Stimulated activated naive CD8-positive, alpha-beta T cell treated with anti-CD3 and anti-CD28 coated beads, Interleukin-15, amount 100 ng/mL, for 72 hours (primary cell): ENCODE results near the gene CABLES1.
A peak's percentile ranks its signal among the peaks of the same experiment; 100 is the strongest.

Experiments
- ATAC-seq: fragments of 150-1000 bp; cut with Tn5 transposase; 2 replicates; pipeline ENCODE4 v1.10.0; 2021; ENCODE audit warnings: mild to moderate bottlenecking, moderate library complexity
- DNase-seq, 2 donors: peaks; one replicate each; pipeline ENCODE4 v3.0.0; 2021 to 2022
- H3K27ac Mint-ChIP-seq, 2 donors: one replicate each; pipeline ENCODE4 v1.8.0; 2022; ENCODE audit warnings: mild to moderate bottlenecking in 2 of 2, mixed read lengths in 2 of 2, moderate library complexity in 2 of 2
- H3K27me3 Mint-ChIP-seq: one replicate; pipeline ENCODE4 v1.8.0; 2022; ENCODE audit warnings: mixed read lengths
- H3K4me1 Mint-ChIP-seq: one replicate; pipeline ENCODE4 v1.8.0; 2022; ENCODE audit warnings: mild to moderate bottlenecking, mixed read lengths
- H3K4me3 Mint-ChIP-seq, 2 donors: one replicate each; pipeline ENCODE4 v1.8.0; 2022; ENCODE audit warnings: mild to moderate bottlenecking in 2 of 2, mixed read lengths in 2 of 2, moderate library complexity in 1 of 2
- H3K9me3 Mint-ChIP-seq, 2 donors: one replicate each; pipeline ENCODE4 v1.8.0; 2022; ENCODE audit warnings: mixed read lengths in 2 of 2

The CABLES1 gene

GRCh38 chr18:23228102-23229061 lies 93.1 kb downstream of the CABLES1 start:
- DNase-seq (peak in 1 of 2 donors; percentile 29), ATAC-seq (peak; percentile 44)
- peaks cover 7 to 17% of the 10 kb centered on the region in 2 donors for H3K9me3 Mint-ChIP-seq
- H3K4me1 Mint-ChIP-seq = peaks cover 82% of the 10 kb centered on the region
- peak overlapping the region; percentile 45 to 61 for H3K4me3 Mint-ChIP-seq
- peak overlapping the region; percentile 76 to 92 for H3K27ac Mint-ChIP-seq
- no peaks in the 10 kb centered on the region for H3K27me3 Mint-ChIP-seq

- H3K4me1 Mint-ChIP-seq = peaks cover 87% of the 10 kb centered on the region
- no peaks in the 10 kb centered on the region for H3K27me3 Mint-ChIP-seq
- H3K4me3 Mint-ChIP-seq = peak overlapping the region; percentile 11 to 26
- ATAC-seq = no peak
- DNase-seq = no peak
- H3K27ac Mint-ChIP-seq = peak overlapping the region; percentile 15 to 84
- H3K9me3 Mint-ChIP-seq = peaks cover 7 to 17% of the 10 kb centered on the region in 2 donors
Measured at GRCh38 chr18:23229472-23229871, 94.2 kb downstream of the CABLES1 start.

- peaks cover 7 to 17% of the 10 kb centered on the region in 2 donors for H3K9me3 Mint-ChIP-seq
- H3K27ac Mint-ChIP-seq = peak overlapping the region; percentile 81 to 91
- DNase-seq = no peak
- no peaks in the 10 kb centered on the region for H3K27me3 Mint-ChIP-seq
- no peak for ATAC-seq
- H3K4me1 Mint-ChIP-seq = peaks cover 82% of the 10 kb centered on the region
- H3K4me3 Mint-ChIP-seq = peak overlapping the region; percentile 38 to 44
Measured at GRCh38 chr18:23230686-23231085, 95.4 kb downstream of the CABLES1 start.

GRCh38 chr18:23231340-23232021 lies 96.2 kb downstream of the CABLES1 start:
- Mint-ChIP-seq H3K27me3 (no peaks in the 10 kb centered on the region), H3K9me3 (peaks cover 7 to 17% of the 10 kb centered on the region in 2 donors), H3K27ac (peak overlapping the region; percentile 94 to 97), H3K4me3 (peak overlapping the region; percentile 53 to 54), H3K4me1 (peaks cover 83% of the 10 kb centered on the region)
- peak; percentile 76 to 86 for DNase-seq
- peak; percentile 96 for ATAC-seq

- H3K9me3 Mint-ChIP-seq = peaks cover 7 to 9% of the 10 kb centered on the region in 2 donors
- H3K27ac Mint-ChIP-seq = peak overlapping the region in 1 of 2 donors; percentile 89
- peaks cover 81% of the 10 kb centered on the region for H3K4me1 Mint-ChIP-seq
- ATAC-seq (no peak), DNase-seq (peak in 1 of 2 donors; percentile 13)
- no peak overlapping the region for H3K4me3 Mint-ChIP-seq
- no peaks in the 10 kb centered on the region for H3K27me3 Mint-ChIP-seq
Measured at GRCh38 chr18:23232331-23232730, 97.0 kb downstream of the CABLES1 start.

GRCh38 chr18:23234619-23235018 lies 99.3 kb downstream of the CABLES1 start:
- ATAC-seq (no peak), DNase-seq (no peak)
- H3K27me3 Mint-ChIP-seq = no peaks in the 10 kb centered on the region
- H3K27ac Mint-ChIP-seq = no peak overlapping the region
- H3K9me3 Mint-ChIP-seq = peaks cover 7% of the 10 kb centered on the region in 2 donors
- peaks cover 77% of the 10 kb centered on the region for H3K4me1 Mint-ChIP-seq
- H3K4me3 Mint-ChIP-seq = no peak overlapping the region

GRCh38 chr18:23235336-23235735 lies 100.1 kb downstream of the CABLES1 start:
- Mint-ChIP-seq H3K4me3 (no peak overlapping the region), H3K9me3 (peaks cover 7% of the 10 kb centered on the region in 2 donors), H3K27ac (peak overlapping the region in 1 of 2 donors; percentile 1), H3K4me1 (peaks cover 70% of the 10 kb centered on the region), H3K27me3 (no peaks in the 10 kb centered on the region)
- DNase-seq (no peak), ATAC-seq (no peak)

GRCh38 chr18:23235860-23236259 lies 100.6 kb downstream of the CABLES1 start:
- ATAC-seq (no peak), DNase-seq (no peak)
- Mint-ChIP-seq H3K27ac (no peak overlapping the region), H3K27me3 (no peaks in the 10 kb centered on the region), H3K9me3 (peaks cover 7% of the 10 kb centered on the region in 2 donors), H3K4me1 (peaks cover 65% of the 10 kb centered on the region), H3K4me3 (no peak overlapping the region)

- Mint-ChIP-seq H3K27ac (no peak overlapping the region), H3K9me3 (peaks cover 7% of the 10 kb centered on the region in 2 donors), H3K4me3 (no peak overlapping the region)
Measured at GRCh38 chr18:23236876-23237468, 101.7 kb downstream of the CABLES1 start.

GRCh38 chr18:23237524-23238151 lies 102.4 kb downstream of the CABLES1 start:
- H3K4me3 Mint-ChIP-seq = peak overlapping the region; percentile 70 to 75
- H3K27ac Mint-ChIP-seq = peak overlapping the region; percentile 86 to 95
- peak; percentile 84 for ATAC-seq
- no peaks in the 10 kb centered on the region for H3K27me3 Mint-ChIP-seq
- peak; percentile 42 to 62 for DNase-seq
- H3K4me1 Mint-ChIP-seq = peaks cover 59% of the 10 kb centered on the region
- H3K9me3 Mint-ChIP-seq = peaks cover 2 to 4% of the 10 kb centered on the region in 2 donors

More at GRCh38 chr18:23236876-23237468, 101.7 kb downstream of the CABLES1 start:
- no peak for ATAC-seq
- H3K27me3 Mint-ChIP-seq = no peaks in the 10 kb centered on the region
- no peak for DNase-seq
- H3K4me1 Mint-ChIP-seq = peaks cover 59% of the 10 kb centered on the region

- DNase-seq (no peak), ATAC-seq (no peak)
- H3K4me3 Mint-ChIP-seq = peak overlapping the region; percentile 52 to 70
- peaks cover 54% of the 10 kb centered on the region for H3K4me1 Mint-ChIP-seq
- H3K27me3 Mint-ChIP-seq = no peaks in the 10 kb centered on the region
- peak overlapping the region; percentile 86 to 95 for H3K27ac Mint-ChIP-seq
- H3K9me3 Mint-ChIP-seq = no peaks in the 10 kb centered on the region
Measured at GRCh38 chr18:23238152-23238531, 102.9 kb downstream of the CABLES1 start.

- Mint-ChIP-seq H3K27ac (peak overlapping the region; percentile 86 to 95), H3K27me3 (no peaks in the 10 kb centered on the region), H3K9me3 (no peaks in the 10 kb centered on the region), H3K4me3 (peak overlapping the region; percentile 52 to 70), H3K4me1 (peaks cover 51% of the 10 kb centered on the region)
- ATAC-seq (no peak), DNase-seq (no peak)
Measured at GRCh38 chr18:23238651-23239349, 103.5 kb downstream of the CABLES1 start.

- DNase-seq (no peak), ATAC-seq (no peak)
- H3K4me1 Mint-ChIP-seq = peaks cover 48% of the 10 kb centered on the region
- H3K9me3 Mint-ChIP-seq = no peaks in the 10 kb centered on the region
- no peak overlapping the region for H3K27ac Mint-ChIP-seq
- H3K27me3 Mint-ChIP-seq = no peaks in the 10 kb centered on the region
- no peak overlapping the region for H3K4me3 Mint-ChIP-seq
Measured at GRCh38 chr18:23239350-23239692, 104.0 kb downstream of the CABLES1 start.

- Mint-ChIP-seq H3K27ac (no peak overlapping the region), H3K27me3 (no peaks in the 10 kb centered on the region), H3K9me3 (no peaks in the 10 kb centered on the region), H3K4me3 (no peak overlapping the region), H3K4me1 (peaks cover 44% of the 10 kb centered on the region)
- DNase-seq (no peak), ATAC-seq (no peak)
Measured at GRCh38 chr18:23239885-23240608, 104.8 kb downstream of the CABLES1 start.
